OCI-LY7 (cell line): ENCODE measurements around the gene DCAF7.

Experiments
- EZH2phosphoT487 ChIP-seq: fragments of 200-600 bp; sonication (generic); IDR thresholded peaks from 2 replicates; pipeline ENCODE4 v1.6.1; 2018; ENCODE audit warnings: low read depth, borderline replicate concordance, mild to moderate bottlenecking, mixed run types, antibody characterized with exemption, low read length, moderate library complexity, mixed read lengths
- TF ChIP-seq, protein P1 (sequence below): fragments of 200-600 bp; sonication (generic); conservative IDR thresholded peaks from 2 replicates; pipeline ENCODE4 v1.5.1; 2014; ENCODE audit warnings: mild to moderate bottlenecking, antibody characterized with exemption, low read length, moderate library complexity, mixed read lengths

DNA sequence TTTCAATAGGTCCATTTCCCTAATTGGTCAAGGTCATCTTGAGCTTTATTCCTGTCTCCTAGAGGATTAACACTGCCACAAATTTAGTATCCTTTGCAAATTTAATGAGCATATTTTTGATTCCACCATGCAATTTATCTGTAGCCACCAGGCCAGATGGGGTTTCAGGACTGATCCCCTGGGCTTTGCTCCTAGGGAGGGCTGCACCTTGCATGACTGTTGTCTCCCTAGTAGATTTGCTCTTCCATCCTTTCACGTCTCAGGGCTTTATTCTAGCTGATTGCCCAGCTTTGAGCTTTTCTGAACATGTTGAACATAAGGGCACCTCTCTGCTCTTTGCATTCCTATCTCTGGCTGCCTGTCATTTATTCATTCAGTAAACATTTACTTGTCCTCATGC, 34.9 kb upstream of the DCAF7 start:
- TF ChIP-seq, protein P1, sequence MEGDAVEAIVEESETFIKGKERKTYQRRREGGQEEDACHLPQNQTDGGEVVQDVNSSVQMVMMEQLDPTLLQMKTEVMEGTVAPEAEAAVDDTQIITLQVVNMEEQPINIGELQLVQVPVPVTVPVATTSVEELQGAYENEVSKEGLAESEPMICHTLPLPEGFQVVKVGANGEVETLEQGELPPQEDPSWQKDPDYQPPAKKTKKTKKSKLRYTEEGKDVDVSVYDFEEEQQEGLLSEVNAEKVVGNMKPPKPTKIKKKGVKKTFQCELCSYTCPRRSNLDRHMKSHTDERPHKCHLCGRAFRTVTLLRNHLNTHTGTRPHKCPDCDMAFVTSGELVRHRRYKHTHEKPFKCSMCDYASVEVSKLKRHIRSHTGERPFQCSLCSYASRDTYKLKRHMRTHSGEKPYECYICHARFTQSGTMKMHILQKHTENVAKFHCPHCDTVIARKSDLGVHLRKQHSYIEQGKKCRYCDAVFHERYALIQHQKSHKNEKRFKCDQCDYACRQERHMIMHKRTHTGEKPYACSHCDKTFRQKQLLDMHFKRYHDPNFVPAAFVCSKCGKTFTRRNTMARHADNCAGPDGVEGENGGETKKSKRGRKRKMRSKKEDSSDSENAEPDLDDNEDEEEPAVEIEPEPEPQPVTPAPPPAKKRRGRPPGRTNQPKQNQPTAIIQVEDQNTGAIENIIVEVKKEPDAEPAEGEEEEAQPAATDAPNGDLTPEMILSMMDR: no peak
- no peak for TF ChIP-seq EZH2phosphoT487
